Measurements from ENCODE around the gene HPCAL1. TPM values are rescaled to one million over a fixed set of nuclear protein-coding genes. Genes with fewer than 3 reads are reported as not detected.
"Not testable (repeated sequence)": the region's sequence is repeated elsewhere in the genome, so short reads cannot be mapped to it uniquely, and the experiment has no call there.

The HPCAL1 gene
- polyA plus RNA-seq, 1 donor from 2014 or later: 63.4 TPM

GRCh38 chr2:10260130-10260529, 42.6 kb upstream of the HPCAL1 start:
- H3K27me3 ChIP-seq (ENCODE audit: insufficient read depth, low read depth, low read length): no peaks in the 10 kb centered on the region
- H3K79me2 ChIP-seq (replicated peaks; ENCODE audit: insufficient read depth, low read length): no peaks in the 10 kb centered on the region
- TF ChIP-seq POLR2AphosphoS5 (IDR thresholded peaks at IDR 0.05) (peak; percentile 34), MXI1 (conservative IDR thresholded peaks at IDR 0.05; ENCODE audit: poor library complexity, severe bottlenecking) (no peak), REST (IDR thresholded peaks at IDR 0.05; ENCODE audit: borderline replicate concordance) (no peak)
- H3K9me2 ChIP-seq (ENCODE audit: insufficient read depth, low read length): no peaks in the 10 kb centered on the region
- H3F3A ChIP-seq (ENCODE audit: insufficient read depth, low read length, poor library complexity, severe bottlenecking): no peaks in the 10 kb centered on the region
- no peak overlapping the region for H2AFZ ChIP-seq (ENCODE audit: low read depth, low read length)
- H3K27ac ChIP-seq (ENCODE audit: low read length): peak overlapping the region; percentile 11
- H3K9ac ChIP-seq (ENCODE audit: low read length): no peak overlapping the region
- no peaks in the 10 kb centered on the region for H4K20me1 ChIP-seq (ENCODE audit: insufficient read depth)
- no peaks in the 10 kb centered on the region for H3K9me3 ChIP-seq (ENCODE audit: low read length)
- H3K4me2 ChIP-seq (ENCODE audit: low read length): no peak overlapping the region
- no peaks in the 10 kb centered on the region for H3K36me3 ChIP-seq (ENCODE audit: insufficient read depth, low read length)
- H3K4me3 ChIP-seq (ENCODE audit: low read length): no peak overlapping the region

GRCh38 chr2:10263526-10263925, 39.2 kb upstream of the HPCAL1 start:
- H3K27me3 ChIP-seq (ENCODE audit: insufficient read depth, low read depth, low read length); H3F3A ChIP-seq (ENCODE audit: insufficient read depth, low read length, poor library complexity, severe bottlenecking); H3K79me2 ChIP-seq (replicated peaks; ENCODE audit: insufficient read depth, low read length); H3K36me3 ChIP-seq (ENCODE audit: insufficient read depth, low read length); H2AFZ ChIP-seq (ENCODE audit: low read depth, low read length); H3K9ac ChIP-seq (ENCODE audit: low read length); H3K27ac ChIP-seq (ENCODE audit: low read length); H3K4me2 ChIP-seq (ENCODE audit: low read length); H3K9me3 ChIP-seq (ENCODE audit: low read length); H3K4me3 ChIP-seq (ENCODE audit: low read length); H4K20me1 ChIP-seq (ENCODE audit: insufficient read depth); H3K9me2 ChIP-seq (ENCODE audit: insufficient read depth, low read length): not testable (repeated sequence)

DNA sequence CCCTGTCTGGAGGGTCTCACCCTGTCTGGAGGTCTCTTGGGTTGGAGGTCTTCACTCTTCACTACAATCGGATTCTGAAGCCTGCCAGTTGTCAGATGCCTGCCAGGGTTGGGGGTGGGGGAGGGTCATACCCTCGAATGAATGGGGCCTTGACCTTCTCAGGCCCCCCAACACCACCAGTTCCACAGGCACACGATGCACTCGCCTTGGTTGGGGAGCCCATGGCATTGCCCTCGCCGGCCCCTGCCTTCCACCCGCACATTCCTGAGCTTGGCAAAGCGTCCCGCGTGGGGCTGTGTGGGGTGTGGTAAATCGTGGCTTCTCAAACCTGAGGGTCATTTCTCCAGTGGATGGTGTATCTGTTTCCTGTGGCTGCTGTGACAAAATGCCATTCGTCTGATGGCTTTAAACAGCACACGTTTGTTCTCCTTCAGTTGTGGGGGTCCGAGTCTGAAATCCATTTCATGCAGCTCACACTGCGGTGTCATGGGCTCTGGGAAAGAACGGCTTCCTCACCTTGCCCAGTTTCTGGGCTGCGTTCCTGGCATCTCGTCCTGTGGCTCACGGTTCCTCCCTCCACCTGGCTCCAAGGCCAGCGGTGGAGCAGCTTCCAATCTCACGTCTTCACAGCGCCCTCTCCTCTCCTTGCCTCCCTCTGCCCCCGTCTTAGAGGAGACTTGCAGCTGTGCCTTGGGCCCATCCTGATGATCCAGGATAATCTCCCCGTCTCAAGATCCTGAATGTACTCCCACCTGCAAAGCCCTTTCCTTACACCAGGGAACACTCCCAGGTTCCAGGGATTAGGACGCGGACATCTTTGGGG, 38.0 kb upstream of the HPCAL1 start:
- Histone ChIP-seq H3K4me3 (ENCODE audit: low read length) (no peak overlapping the region), H3K9ac (ENCODE audit: low read length) (no peak overlapping the region), H2AFZ (ENCODE audit: low read depth, low read length) (no peak overlapping the region), H3K27ac (ENCODE audit: low read length) (no peak overlapping the region), H3K9me2 (ENCODE audit: insufficient read depth, low read length) (no peaks in the 10 kb centered on the region), H3K27me3 (ENCODE audit: insufficient read depth, low read depth, low read length) (no peaks in the 10 kb centered on the region), H3K9me3 (ENCODE audit: low read length) (no peaks in the 10 kb centered on the region), H3F3A (ENCODE audit: insufficient read depth, low read length, poor library complexity, severe bottlenecking) (no peaks in the 10 kb centered on the region), H3K4me2 (ENCODE audit: low read length) (no peak overlapping the region), H3K36me3 (ENCODE audit: insufficient read depth, low read length) (no peaks in the 10 kb centered on the region), H4K20me1 (ENCODE audit: insufficient read depth) (no peaks in the 10 kb centered on the region), H3K79me2 (replicated peaks; ENCODE audit: insufficient read depth, low read length) (no peaks in the 10 kb centered on the region)
- no peak for TF ChIP-seq POLR2AphosphoS5 (IDR thresholded peaks at IDR 0.05)
- TF ChIP-seq RAD21 (conservative IDR thresholded peaks at IDR 0.05): no peak
- TF ChIP-seq REST (IDR thresholded peaks at IDR 0.05; ENCODE audit: borderline replicate concordance): no peak
- TF ChIP-seq, protein P1, sequence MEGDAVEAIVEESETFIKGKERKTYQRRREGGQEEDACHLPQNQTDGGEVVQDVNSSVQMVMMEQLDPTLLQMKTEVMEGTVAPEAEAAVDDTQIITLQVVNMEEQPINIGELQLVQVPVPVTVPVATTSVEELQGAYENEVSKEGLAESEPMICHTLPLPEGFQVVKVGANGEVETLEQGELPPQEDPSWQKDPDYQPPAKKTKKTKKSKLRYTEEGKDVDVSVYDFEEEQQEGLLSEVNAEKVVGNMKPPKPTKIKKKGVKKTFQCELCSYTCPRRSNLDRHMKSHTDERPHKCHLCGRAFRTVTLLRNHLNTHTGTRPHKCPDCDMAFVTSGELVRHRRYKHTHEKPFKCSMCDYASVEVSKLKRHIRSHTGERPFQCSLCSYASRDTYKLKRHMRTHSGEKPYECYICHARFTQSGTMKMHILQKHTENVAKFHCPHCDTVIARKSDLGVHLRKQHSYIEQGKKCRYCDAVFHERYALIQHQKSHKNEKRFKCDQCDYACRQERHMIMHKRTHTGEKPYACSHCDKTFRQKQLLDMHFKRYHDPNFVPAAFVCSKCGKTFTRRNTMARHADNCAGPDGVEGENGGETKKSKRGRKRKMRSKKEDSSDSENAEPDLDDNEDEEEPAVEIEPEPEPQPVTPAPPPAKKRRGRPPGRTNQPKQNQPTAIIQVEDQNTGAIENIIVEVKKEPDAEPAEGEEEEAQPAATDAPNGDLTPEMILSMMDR (IDR thresholded peaks at IDR 0.05; ENCODE audit: poor library complexity, severe bottlenecking): no peak
- TF ChIP-seq MXI1 (conservative IDR thresholded peaks at IDR 0.05; ENCODE audit: poor library complexity, severe bottlenecking): no peak
- TF ChIP-seq TAF1 (IDR thresholded peaks at IDR 0.05; ENCODE audit: low read depth): no peak
- TF ChIP-seq SMC3 (conservative IDR thresholded peaks at IDR 0.05; ENCODE audit: poor library complexity): no peak
- TF ChIP-seq EP300 (conservative IDR thresholded peaks at IDR 0.05; ENCODE audit: poor library complexity, severe bottlenecking): no peak
- TF ChIP-seq EZH2 (IDR thresholded peaks at IDR 0.05; ENCODE audit: borderline replicate concordance, insufficient read depth, low read length, poor library complexity, severe bottlenecking): no peak
